Suprapubic skin (tissue), 4 donors: Measurements from ENCODE around the gene CCBE1.

Experiments used
- POLR2A ChIP-seq, 2 donors: fragments of 450-650 bp; IDR thresholded peaks; one replicate each; pipeline ENCODE4 v1.6.1; 2017; ENCODE audit warnings: antibody characterized with exemption in 2 of 2, mild to moderate bottlenecking in 2 of 2, moderate library complexity in 2 of 2
- POLR2AphosphoS5 ChIP-seq, 3 donors: sonication (generic); formaldehyde crosslinking; IDR thresholded peaks; one replicate each; pipeline ENCODE4 v1.6.1; 2017; ENCODE audit warnings: antibody characterized with exemption in 3 of 3

- TF ChIP-seq POLR2AphosphoS5 (IDR thresholded peaks at IDR 0.05), result no peak
- no peak for TF ChIP-seq POLR2A (IDR thresholded peaks at IDR 0.05)
These were observed 11.7 kb downstream of the CCBE1 start for GRCh38 chr18:59685501-59685900.
